Breast epithelium (tissue), 3 donors: Measurements from ENCODE around the gene TYSND1.

Experiments
- POLR2A ChIP-seq: fragments of 450-650 bp; IDR thresholded peaks from one replicate; pipeline ENCODE4 v1.6.1; 2016; ENCODE audit warnings: antibody characterized with exemption, mild to moderate bottlenecking, moderate library complexity
- POLR2AphosphoS5 ChIP-seq, 3 donors: sonication (generic); formaldehyde crosslinking; IDR thresholded peaks; one replicate each; pipeline ENCODE4 v1.6.1; 2017; ENCODE audit warnings: antibody characterized with exemption in 3 of 3

GRCh38 chr10:70183304-70183703, 36.8 kb upstream of the TYSND1 start:
- TF ChIP-seq POLR2A, result no peak
- no peak for TF ChIP-seq POLR2AphosphoS5 (IDR thresholded peaks at IDR 0.05)
